ENCODE measurements around the gene SLC38A4. TPM values are rescaled to one million over a fixed set of nuclear protein-coding genes. Genes with fewer than 3 reads are reported as not detected.

The SLC38A4 gene
- total RNA-seq, 1 experiment from 2014 or later, result 1.5 TPM

DNA sequence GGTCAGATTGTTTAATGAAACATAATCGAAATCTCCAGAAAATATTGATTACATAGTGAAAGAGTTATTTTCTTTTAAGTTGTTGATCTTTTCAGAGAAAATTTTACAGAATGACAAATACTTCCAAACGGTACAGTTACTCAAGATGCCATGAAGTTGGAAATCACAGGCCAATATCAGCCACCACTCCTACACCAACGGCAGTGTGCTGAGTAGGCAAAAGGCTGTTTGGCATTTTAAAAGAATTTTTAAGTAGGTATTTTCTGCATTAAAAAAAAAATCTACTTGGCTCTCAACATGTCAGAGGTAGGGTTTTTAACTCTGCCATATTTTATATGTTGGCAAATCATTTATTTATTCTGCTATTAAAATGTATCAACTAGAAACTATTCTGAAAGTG is 21.7 kb downstream of the SLC38A4 start:
- no peak overlapping the region for H3K4me3 Mint-ChIP-seq (ENCODE audit: low read depth, unreplicated experiment)
- CTCF ChIA-PET, result no interaction called here
- intact Hi-C loops (cut with micrococcal nuclease; ENCODE audit: unreplicated experiment), result no loop called here
- TF ChIP-seq, protein P1, sequence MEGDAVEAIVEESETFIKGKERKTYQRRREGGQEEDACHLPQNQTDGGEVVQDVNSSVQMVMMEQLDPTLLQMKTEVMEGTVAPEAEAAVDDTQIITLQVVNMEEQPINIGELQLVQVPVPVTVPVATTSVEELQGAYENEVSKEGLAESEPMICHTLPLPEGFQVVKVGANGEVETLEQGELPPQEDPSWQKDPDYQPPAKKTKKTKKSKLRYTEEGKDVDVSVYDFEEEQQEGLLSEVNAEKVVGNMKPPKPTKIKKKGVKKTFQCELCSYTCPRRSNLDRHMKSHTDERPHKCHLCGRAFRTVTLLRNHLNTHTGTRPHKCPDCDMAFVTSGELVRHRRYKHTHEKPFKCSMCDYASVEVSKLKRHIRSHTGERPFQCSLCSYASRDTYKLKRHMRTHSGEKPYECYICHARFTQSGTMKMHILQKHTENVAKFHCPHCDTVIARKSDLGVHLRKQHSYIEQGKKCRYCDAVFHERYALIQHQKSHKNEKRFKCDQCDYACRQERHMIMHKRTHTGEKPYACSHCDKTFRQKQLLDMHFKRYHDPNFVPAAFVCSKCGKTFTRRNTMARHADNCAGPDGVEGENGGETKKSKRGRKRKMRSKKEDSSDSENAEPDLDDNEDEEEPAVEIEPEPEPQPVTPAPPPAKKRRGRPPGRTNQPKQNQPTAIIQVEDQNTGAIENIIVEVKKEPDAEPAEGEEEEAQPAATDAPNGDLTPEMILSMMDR (IDR thresholded peaks at IDR 0.05; ENCODE audit: unreplicated experiment), result no peak
- H3K4me1 Mint-ChIP-seq (ENCODE audit: low read depth, unreplicated experiment), result no peaks in the 10 kb centered on the region
- no peaks in the 10 kb centered on the region for H3K27me3 Mint-ChIP-seq (ENCODE audit: unreplicated experiment)
- no peaks in the 10 kb centered on the region for H3K9me3 Mint-ChIP-seq (ENCODE audit: low read depth, unreplicated experiment)
- no peaks in the 10 kb centered on the region for H3K36me3 Mint-ChIP-seq (ENCODE audit: insufficient read depth, unreplicated experiment)
- no peak for DNase-seq
- no peak overlapping the region for H3K27ac Mint-ChIP-seq (ENCODE audit: unreplicated experiment)
- no TSS peak for BruUV-seq (replicated peaks)

DNA sequence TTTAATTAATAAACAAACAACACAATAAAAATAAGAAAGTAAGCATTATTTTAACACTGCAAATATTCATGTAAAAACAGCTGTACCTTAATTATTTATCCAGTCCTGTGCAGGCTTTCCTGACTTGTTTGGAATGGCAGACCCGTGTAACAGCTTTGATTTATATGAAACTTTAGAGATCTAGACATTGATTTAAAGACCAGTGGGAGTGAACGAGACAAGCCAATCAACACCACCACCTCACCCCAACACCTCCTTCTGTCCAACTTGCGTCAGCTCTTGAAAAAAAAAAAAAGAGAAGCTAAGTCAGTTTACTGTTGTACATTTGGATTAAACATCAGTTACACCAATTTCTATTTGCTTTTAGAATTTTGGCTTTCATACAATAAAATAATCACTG is 22.3 kb downstream of the SLC38A4 start:
- TF ChIP-seq, protein P1 (IDR thresholded peaks at IDR 0.05; ENCODE audit: unreplicated experiment), result no peak
- BruUV-seq (replicated peaks), result no TSS peak
- H3K27me3 Mint-ChIP-seq (ENCODE audit: unreplicated experiment), result no peaks in the 10 kb centered on the region
- intact Hi-C loops (cut with micrococcal nuclease; ENCODE audit: unreplicated experiment), result no loop called here
- no peak overlapping the region for H3K4me3 Mint-ChIP-seq (ENCODE audit: low read depth, unreplicated experiment)
- no peaks in the 10 kb centered on the region for H3K36me3 Mint-ChIP-seq (ENCODE audit: insufficient read depth, unreplicated experiment)
- no peaks in the 10 kb centered on the region for H3K4me1 Mint-ChIP-seq (ENCODE audit: low read depth, unreplicated experiment)
- no peaks in the 10 kb centered on the region for H3K9me3 Mint-ChIP-seq (ENCODE audit: low read depth, unreplicated experiment)
- DNase-seq, result no peak
- CTCF ChIA-PET, result no interaction called here
- no peak overlapping the region for H3K27ac Mint-ChIP-seq (ENCODE audit: unreplicated experiment)

GRCh38 chr12:46801293-46801692 is 24.5 kb downstream of the SLC38A4 start:
- Mint-ChIP-seq H3K36me3 (ENCODE audit: insufficient read depth, unreplicated experiment) (no peaks in the 10 kb centered on the region), H3K27me3 (ENCODE audit: unreplicated experiment) (no peaks in the 10 kb centered on the region), H3K4me3 (ENCODE audit: low read depth, unreplicated experiment) (no peak overlapping the region), H3K9me3 (ENCODE audit: low read depth, unreplicated experiment) (no peaks in the 10 kb centered on the region), H3K4me1 (ENCODE audit: low read depth, unreplicated experiment) (no peaks in the 10 kb centered on the region), H3K27ac (ENCODE audit: unreplicated experiment) (no peak overlapping the region)
- no peak for DNase-seq
- intact Hi-C loops (cut with micrococcal nuclease; ENCODE audit: unreplicated experiment), result no loop called here
- CTCF ChIA-PET, result no interaction called here
- BruUV-seq (replicated peaks), result no TSS peak
- TF ChIP-seq, protein P1 (IDR thresholded peaks at IDR 0.05; ENCODE audit: unreplicated experiment), result no peak

DNA sequence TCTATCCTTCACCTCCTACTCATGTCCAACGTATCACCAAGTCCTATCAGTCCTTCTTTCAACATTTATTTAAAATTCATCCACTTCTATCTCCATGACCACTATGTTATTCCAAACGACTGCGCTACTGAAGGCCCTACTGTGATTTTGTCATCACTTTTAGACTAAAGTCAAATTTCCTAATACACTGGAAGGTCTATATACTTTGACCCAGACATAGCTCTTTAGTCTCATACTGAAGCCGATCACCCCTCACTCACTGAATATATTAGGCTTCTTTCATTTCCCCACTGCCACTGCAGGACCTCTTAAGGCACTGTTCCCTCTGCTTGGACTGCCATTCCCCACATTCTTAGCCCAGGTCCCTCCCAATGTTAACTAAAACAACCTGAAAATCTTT is 25.6 kb downstream of the SLC38A4 start:
- Mint-ChIP-seq H3K27ac (ENCODE audit: unreplicated experiment) (no peak overlapping the region), H3K4me3 (ENCODE audit: low read depth, unreplicated experiment) (no peak overlapping the region), H3K9me3 (ENCODE audit: low read depth, unreplicated experiment) (no peaks in the 10 kb centered on the region), H3K27me3 (ENCODE audit: unreplicated experiment) (no peaks in the 10 kb centered on the region), H3K4me1 (ENCODE audit: low read depth, unreplicated experiment) (no peaks in the 10 kb centered on the region), H3K36me3 (ENCODE audit: insufficient read depth, unreplicated experiment) (no peaks in the 10 kb centered on the region)
- no TSS peak for BruUV-seq (replicated peaks)
- intact Hi-C loops (cut with micrococcal nuclease; ENCODE audit: unreplicated experiment), result no loop called here
- TF ChIP-seq, protein P1 (IDR thresholded peaks at IDR 0.05; ENCODE audit: unreplicated experiment), result no peak
- DNase-seq, result no peak
- CTCF ChIA-PET, result no interaction called here

DNA sequence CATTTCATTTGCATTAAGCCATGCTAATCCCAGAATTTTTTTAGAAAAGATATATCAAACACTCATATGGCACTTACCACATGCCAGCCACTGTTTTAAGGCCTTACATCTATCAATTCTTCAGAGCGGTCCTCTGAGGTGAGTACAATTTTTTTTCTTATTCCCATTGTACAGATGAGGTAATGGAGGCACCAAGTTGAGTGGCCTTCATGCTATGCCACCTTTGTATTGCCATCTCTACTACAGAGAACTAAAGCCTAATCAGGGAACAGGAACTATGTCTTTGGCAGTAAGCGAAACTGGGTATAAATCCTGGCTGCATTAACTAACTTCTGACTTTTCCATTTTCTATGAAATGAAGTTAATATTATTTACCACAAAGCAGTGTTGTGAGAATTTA is 27.1 kb downstream of the SLC38A4 start:
- DNase-seq, result no peak
- no TSS peak for BruUV-seq (replicated peaks)
- TF ChIP-seq, protein P1 (IDR thresholded peaks at IDR 0.05; ENCODE audit: unreplicated experiment), result no peak
- Mint-ChIP-seq H3K27ac (ENCODE audit: unreplicated experiment) (no peak overlapping the region), H3K36me3 (ENCODE audit: insufficient read depth, unreplicated experiment) (no peaks in the 10 kb centered on the region), H3K9me3 (ENCODE audit: low read depth, unreplicated experiment) (no peaks in the 10 kb centered on the region), H3K4me1 (ENCODE audit: low read depth, unreplicated experiment) (no peaks in the 10 kb centered on the region), H3K27me3 (ENCODE audit: unreplicated experiment) (no peaks in the 10 kb centered on the region), H3K4me3 (ENCODE audit: low read depth, unreplicated experiment) (no peak overlapping the region)
- CTCF ChIA-PET, result no interaction called here
- intact Hi-C loops (cut with micrococcal nuclease; ENCODE audit: unreplicated experiment), result no loop called here
